22Rv1 (cell line): ENCODE data around the gene SND1.

Experiments used
- CTCF ChIP-seq: fragments of 450-650 bp; IDR thresholded peaks from 2 replicates; pipeline ENCODE4 v1.5.1; 2017; ENCODE audit warnings: mild to moderate bottlenecking
- ZFX ChIP-seq: fragments of 450-650 bp; IDR thresholded peaks from 2 replicates; pipeline ENCODE4 v1.6.1; 2017; ENCODE audit warnings: antibody characterized with exemption, borderline replicate concordance

- no peak for TF ChIP-seq CTCF
- TF ChIP-seq ZFX = no peak
Observed at GRCh38 chr7:128004623-128005022, 352.6 kb downstream of the SND1 start.
